SK-N-SH treated with all-trans-retinoic acid at 6 μM for 48 hours (cell line): Measurements from ENCODE around the gene GPRIN3.

Experiments used
- ARNTL ChIP-seq: fragments of 450-650 bp; formaldehyde crosslinking; IDR thresholded peaks from 2 replicates; pipeline ENCODE4 v1.5.0; 2020; ENCODE audit warnings: low read depth, mild to moderate bottlenecking, moderate library complexity, borderline replicate concordance
- BACH2 ChIP-seq: fragments of 250-450 bp; sonication (Bioruptor Pico); IDR thresholded peaks from 2 replicates; pipeline ENCODE4 v1.9.0; 2021; ENCODE audit warnings: mild to moderate bottlenecking, borderline replicate concordance
- CSDC2 ChIP-seq: fragments of 250-450 bp; sonication (Bioruptor Pico); IDR thresholded peaks from 2 replicates; pipeline ENCODE4 v1.5.0; 2020; ENCODE audit warnings: mild to moderate bottlenecking, moderate library complexity
- ESRRG ChIP-seq: fragments of 250-450 bp; sonication (Bioruptor Pico); IDR thresholded peaks from 2 replicates; pipeline ENCODE4 v1.6.1; 2021; ENCODE audit warnings: mild to moderate bottlenecking
- RARB ChIP-seq: fragments of 250-450 bp; sonication (Bioruptor Pico); IDR thresholded peaks from 2 replicates; pipeline ENCODE4 v1.8.0; 2021; ENCODE audit warnings: mild to moderate bottlenecking, moderate library complexity
- TOX ChIP-seq: fragments of 250-450 bp; sonication (Bioruptor Pico); IDR thresholded peaks from 2 replicates; pipeline ENCODE4 v1.8.0; 2021; ENCODE audit warnings: mild to moderate bottlenecking, moderate library complexity, borderline replicate concordance
- ZC3H10 ChIP-seq: fragments of 250-450 bp; sonication (Bioruptor Pico); IDR thresholded peaks from 2 replicates; pipeline ENCODE4 v1.5.1; 2021; ENCODE audit warnings: mild to moderate bottlenecking, moderate library complexity
- ZFP30 ChIP-seq: fragments of 450-650 bp; formaldehyde crosslinking; IDR thresholded peaks from 2 replicates; pipeline ENCODE4 v1.5.0; 2022; ENCODE audit warnings: mild to moderate bottlenecking, moderate library complexity
- ZNF70 ChIP-seq: fragments of 450-650 bp; formaldehyde crosslinking; IDR thresholded peaks from 2 replicates; pipeline ENCODE4 v1.5.0; 2020; ENCODE audit warnings: mild to moderate bottlenecking, moderate library complexity
- ZNF8 ChIP-seq: fragments of 450-650 bp; formaldehyde crosslinking; IDR thresholded peaks from 2 replicates; pipeline ENCODE4 v1.5.0; 2020; ENCODE audit warnings: mild to moderate bottlenecking, moderate library complexity
- TF ChIP-seq, protein P1 (sequence below): fragments of 250-450 bp; sonication (Bioruptor Pico); IDR thresholded peaks from 2 replicates; pipeline ENCODE4 v1.8.0; 2020; ENCODE audit warnings: mild to moderate bottlenecking, moderate library complexity, borderline replicate concordance
- TF ChIP-seq, protein P2 (sequence below): fragments of 250-450 bp; sonication (Bioruptor Pico); IDR thresholded peaks from 2 replicates; pipeline ENCODE4 v1.5.0; 2020; ENCODE audit warnings: mild to moderate bottlenecking, moderate library complexity

DNA sequence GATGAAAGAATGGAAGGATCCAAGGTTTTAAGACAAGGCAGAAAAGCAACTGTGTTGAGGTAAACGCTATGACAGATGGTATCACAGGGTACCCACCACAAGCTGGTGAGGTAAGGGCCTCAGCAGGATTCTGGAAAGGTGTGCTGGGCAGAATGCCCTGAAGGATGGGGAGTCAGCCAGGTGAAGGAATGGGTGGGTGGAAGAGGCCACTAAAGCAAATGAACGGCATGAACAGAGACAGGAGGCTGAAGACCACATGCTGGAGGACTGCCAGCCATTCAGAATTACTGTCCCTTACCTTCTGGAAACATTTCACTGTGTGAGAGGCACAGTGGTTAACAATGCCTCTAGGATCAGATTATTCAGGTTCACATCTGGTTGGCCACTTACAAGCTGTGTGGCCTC, 23.6 kb downstream of the GPRIN3 start:
- no peak for TF ChIP-seq ARNTL (CRISPR knock-in tag)
- TF ChIP-seq TOX (CRISPR knock-in tag) = no peak
- TF ChIP-seq, protein P1, sequence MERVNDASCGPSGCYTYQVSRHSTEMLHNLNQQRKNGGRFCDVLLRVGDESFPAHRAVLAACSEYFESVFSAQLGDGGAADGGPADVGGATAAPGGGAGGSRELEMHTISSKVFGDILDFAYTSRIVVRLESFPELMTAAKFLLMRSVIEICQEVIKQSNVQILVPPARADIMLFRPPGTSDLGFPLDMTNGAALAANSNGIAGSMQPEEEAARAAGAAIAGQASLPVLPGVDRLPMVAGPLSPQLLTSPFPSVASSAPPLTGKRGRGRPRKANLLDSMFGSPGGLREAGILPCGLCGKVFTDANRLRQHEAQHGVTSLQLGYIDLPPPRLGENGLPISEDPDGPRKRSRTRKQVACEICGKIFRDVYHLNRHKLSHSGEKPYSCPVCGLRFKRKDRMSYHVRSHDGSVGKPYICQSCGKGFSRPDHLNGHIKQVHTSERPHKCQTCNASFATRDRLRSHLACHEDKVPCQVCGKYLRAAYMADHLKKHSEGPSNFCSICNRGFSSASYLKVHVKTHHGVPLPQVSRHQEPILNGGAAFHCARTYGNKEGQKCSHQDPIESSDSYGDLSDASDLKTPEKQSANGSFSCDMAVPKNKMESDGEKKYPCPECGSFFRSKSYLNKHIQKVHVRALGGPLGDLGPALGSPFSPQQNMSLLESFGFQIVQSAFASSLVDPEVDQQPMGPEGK (CRISPR knock-in tag) = no peak
- TF ChIP-seq ESRRG (CRISPR knock-in tag) = no peak
- TF ChIP-seq ZC3H10 (CRISPR knock-in tag) = no peak
- no peak for TF ChIP-seq BACH2 (CRISPR knock-in tag)
- no peak for TF ChIP-seq ZNF8 (CRISPR knock-in tag)
- no peak for TF ChIP-seq ZFP30 (CRISPR knock-in tag)
- no peak for TF ChIP-seq CSDC2 (CRISPR knock-in tag)
- TF ChIP-seq, protein P2, sequence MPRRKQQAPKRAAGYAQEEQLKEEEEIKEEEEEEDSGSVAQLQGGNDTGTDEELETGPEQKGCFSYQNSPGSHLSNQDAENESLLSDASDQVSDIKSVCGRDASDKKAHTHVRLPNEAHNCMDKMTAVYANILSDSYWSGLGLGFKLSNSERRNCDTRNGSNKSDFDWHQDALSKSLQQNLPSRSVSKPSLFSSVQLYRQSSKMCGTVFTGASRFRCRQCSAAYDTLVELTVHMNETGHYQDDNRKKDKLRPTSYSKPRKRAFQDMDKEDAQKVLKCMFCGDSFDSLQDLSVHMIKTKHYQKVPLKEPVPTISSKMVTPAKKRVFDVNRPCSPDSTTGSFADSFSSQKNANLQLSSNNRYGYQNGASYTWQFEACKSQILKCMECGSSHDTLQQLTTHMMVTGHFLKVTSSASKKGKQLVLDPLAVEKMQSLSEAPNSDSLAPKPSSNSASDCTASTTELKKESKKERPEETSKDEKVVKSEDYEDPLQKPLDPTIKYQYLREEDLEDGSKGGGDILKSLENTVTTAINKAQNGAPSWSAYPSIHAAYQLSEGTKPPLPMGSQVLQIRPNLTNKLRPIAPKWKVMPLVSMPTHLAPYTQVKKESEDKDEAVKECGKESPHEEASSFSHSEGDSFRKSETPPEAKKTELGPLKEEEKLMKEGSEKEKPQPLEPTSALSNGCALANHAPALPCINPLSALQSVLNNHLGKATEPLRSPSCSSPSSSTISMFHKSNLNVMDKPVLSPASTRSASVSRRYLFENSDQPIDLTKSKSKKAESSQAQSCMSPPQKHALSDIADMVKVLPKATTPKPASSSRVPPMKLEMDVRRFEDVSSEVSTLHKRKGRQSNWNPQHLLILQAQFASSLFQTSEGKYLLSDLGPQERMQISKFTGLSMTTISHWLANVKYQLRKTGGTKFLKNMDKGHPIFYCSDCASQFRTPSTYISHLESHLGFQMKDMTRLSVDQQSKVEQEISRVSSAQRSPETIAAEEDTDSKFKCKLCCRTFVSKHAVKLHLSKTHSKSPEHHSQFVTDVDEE (CRISPR knock-in tag) = no peak
- TF ChIP-seq ZNF70 = no peak
- TF ChIP-seq RARB (CRISPR knock-in tag) = no peak
